CD14-positive monocyte (primary cell): ENCODE measurements around the gene PTMS. TPM values are rescaled to one million over a fixed set of nuclear protein-coding genes. Genes with fewer than 3 reads are reported as not detected.
A peak's percentile ranks its signal among the peaks of the same experiment; 100 is the strongest.

Experiments used
- DNase-seq, 3 donors: peaks; one replicate each; pipeline ENCODE4 v3.0.0-alpha.2; 2011 to 2022
- H2AFZ ChIP-seq: 2 replicates; pipeline ENCODE4 v1.6.0; 2012; ENCODE audit warnings: mild to moderate bottlenecking, low read depth, low read length, inconsistent platforms; ENCODE audit not compliant: insufficient read depth, poor library complexity, severe bottlenecking
- H3K27ac ChIP-seq, 2 donors: 1 replicate in 1 of 2; 2 replicates in 1 of 2; pipeline ENCODE4 v1.5.1; 2012 to 2013; ENCODE audit warnings: low read length in 2 of 2, control low read depth in 1 of 2, inconsistent platforms in 1 of 2, low read depth in 1 of 2, mild to moderate bottlenecking in 1 of 2
- H3K27me3 ChIP-seq, 2 donors: one replicate each; pipeline versions ENCODE4 v1.6.0 to v1.6.1; 2011 to 2013; ENCODE audit warnings: low read length in 2 of 2; ENCODE audit not compliant: control insufficient read depth in 2 of 2, insufficient read depth in 2 of 2
- H3K36me3 ChIP-seq, 2 donors: replicated peaks in 1 of 2; 1 replicate in 1 of 2; 2 replicates in 1 of 2; pipeline versions ENCODE4 v1.5.1 to v1.6.1; 2012 to 2013; ENCODE audit warnings: low read length in 2 of 2, control low read depth in 1 of 2, inconsistent platforms in 1 of 2, mild to moderate bottlenecking in 1 of 2; ENCODE audit not compliant: insufficient read depth in 2 of 2, control insufficient read depth in 1 of 2
- H3K4me1 ChIP-seq, 2 donors: 1 replicate in 1 of 2; 2 replicates in 1 of 2; pipeline versions ENCODE4 v1.5.1 to v1.6.1; 2012 to 2013; ENCODE audit warnings: low read length in 2 of 2, control low read depth in 1 of 2, inconsistent platforms in 1 of 2, mild to moderate bottlenecking in 1 of 2, moderate library complexity in 1 of 2; ENCODE audit not compliant: insufficient read depth in 2 of 2, control insufficient read depth in 1 of 2
- H3K4me2 ChIP-seq: replicated peaks from 2 replicates; pipeline ENCODE3; 2012; ENCODE audit warnings: low read length, moderate library complexity, mild to moderate bottlenecking; ENCODE audit not compliant: poor library complexity, severe bottlenecking; ENCODE audit errors: extremely low read depth
- H3K4me3 ChIP-seq, 3 experiments: fragments of 200-600 bp in 1 of 3; sonication (generic) in 1 of 3; replicated peaks in 1 of 3; 1 replicate in 2 of 3; 2 replicates in 1 of 3; pipeline ENCODE4 v1.5.1; 2011 to 2013; ENCODE audit warnings: low read length in 3 of 3, mild to moderate bottlenecking in 3 of 3, control low read depth in 2 of 3, low read depth in 2 of 3, inconsistent platforms in 1 of 3, moderate library complexity in 1 of 3
- H3K79me2 ChIP-seq: 2 replicates; pipeline ENCODE4 v1.6.0; 2012; ENCODE audit warnings: mild to moderate bottlenecking, control low read depth, inconsistent platforms, low read length, moderate library complexity; ENCODE audit not compliant: insufficient read depth
- H3K9ac ChIP-seq: 2 replicates; pipeline ENCODE4 v1.6.0; 2017; ENCODE audit warnings: low read length, mild to moderate bottlenecking; ENCODE audit not compliant: insufficient read depth, poor library complexity, severe bottlenecking
- H3K9me3 ChIP-seq, 2 donors: replicated peaks in 1 of 2; 1 replicate in 1 of 2; 2 replicates in 1 of 2; pipeline versions ENCODE4 v1.5.1 to v1.6.1; 2012 to 2013; ENCODE audit warnings: low read length in 2 of 2, control low read depth in 1 of 2; ENCODE audit not compliant: control insufficient read depth in 1 of 2, insufficient read depth in 1 of 2
- H4K20me1 ChIP-seq: 2 replicates; pipeline ENCODE4 v1.6.0; 2012; ENCODE audit warnings: mild to moderate bottlenecking, low read length, control low read depth, moderate library complexity; ENCODE audit not compliant: insufficient read depth
- H3K27ac Mint-ChIP-seq, 7 donors: one replicate each; pipeline ENCODE4 v1.8.0; 2020; ENCODE audit warnings: mild to moderate bottlenecking in 7 of 7, mixed read lengths in 7 of 7, moderate library complexity in 6 of 7, inconsistent platforms in 2 of 7
- H3K27me3 Mint-ChIP-seq, 3 donors: one replicate each; pipeline ENCODE4 v1.8.0; 2021 to 2022; ENCODE audit warnings: low read depth in 3 of 3, mild to moderate bottlenecking in 3 of 3, mixed read lengths in 3 of 3, moderate library complexity in 3 of 3, inconsistent platforms in 1 of 3
- H3K36me3 Mint-ChIP-seq, 2 donors: one replicate each; pipeline ENCODE4 v1.8.0; 2020; ENCODE audit warnings: mixed read lengths in 2 of 2, inconsistent platforms in 1 of 2, mild to moderate bottlenecking in 1 of 2
- H3K4me1 Mint-ChIP-seq: one replicate; pipeline ENCODE4 v1.8.0; 2020; ENCODE audit warnings: mild to moderate bottlenecking, mixed read lengths
- H3K4me3 Mint-ChIP-seq, 2 donors: one replicate each; pipeline ENCODE4 v1.8.0; 2020; ENCODE audit warnings: mild to moderate bottlenecking in 2 of 2, mixed read lengths in 2 of 2, moderate library complexity in 1 of 2
- H3K9me3 Mint-ChIP-seq, 7 donors: one replicate each; pipeline ENCODE4 v1.8.0; 2020 to 2022; ENCODE audit warnings: mixed read lengths in 7 of 7, mild to moderate bottlenecking in 6 of 7, moderate library complexity in 6 of 7, inconsistent platforms in 2 of 7
- CTCF ChIP-seq: fragments of 200-600 bp; IDR thresholded peaks from one replicate; pipeline ENCODE4 v1.8.0; 2022; ENCODE audit warnings: antibody characterized with exemption, mild to moderate bottlenecking
- WGBS: methylation state at CpG from one replicate; pipeline ENCODE4 v1.1.5; 2013; ENCODE audit warnings: missing lambda C conversion rate; ENCODE audit not compliant: insufficient coverage; 5-methylcytosine and 5-hydroxymethylcytosine counted together
- intact Hi-C, 2 donors: fragments of 100-400 bp; cut with micrococcal nuclease; formaldehyde crosslinking; loops; one replicate each; pipeline versions ENCODE4 v1.15.0 to v1.15.1; 2023
- polyA plus RNA-seq, 3 donors: library from polyadenylated mRNA; depleted of rRNA in 1 of 3; unstranded in 2 of 3; stranded (reverse) in 1 of 3; fragments of 300-500 nt in 2 of 3; fragments of >200 nt in 1 of 3; fragmentation: Illumina TruSeq in 2 of 3; gene quantifications; 1 replicate in 2 of 3; 2 replicates in 1 of 3; pipeline ENCODE4 v1.2.3, GENCODE V29; 2012 to 2021

PTMS gene
- polyA plus RNA-seq, 3 donors: 2.4 to 9.7 (median 2.6) TPM

GRCh38 chr12:6764011-6764828 lies 1.9 kb upstream of the PTMS start:
- DNase-seq: peak; percentile 77 to 91 (median 85)
- no peak for TF ChIP-seq CTCF
- H3K27me3 Mint-ChIP-seq: peaks cover 46 to 59% (median 57%) of the 10 kb centered on the region in 3 donors
- peaks cover 0 to 9% (median 4%) of the 10 kb centered on the region in 7 donors for H3K9me3 Mint-ChIP-seq
- peaks cover 38% of the 10 kb centered on the region for H3K4me1 Mint-ChIP-seq
- no peaks in the 10 kb centered on the region for H4K20me1 ChIP-seq
- peak overlapping the region; percentile 73 for H3K4me2 ChIP-seq
- 0% methylated on average over 9 of the region's 16 CpGs for WGBS
- H3K9me3 ChIP-seq: no peaks in the 10 kb centered on the region
- peaks cover 33 to 38% of the 10 kb centered on the region in 2 donors for H3K4me1 ChIP-seq
- H3K4me3 ChIP-seq: peak overlapping the region in 1 of 3 experiments; percentile 58
- H2AFZ ChIP-seq: peak overlapping the region; percentile 67
- no peaks in the 10 kb centered on the region for H3K79me2 ChIP-seq
- H3K4me3 Mint-ChIP-seq: peak overlapping the region; percentile 63 to 85
- H3K27ac ChIP-seq: no peak overlapping the region
- peaks cover 19 to 50% of the 10 kb centered on the region in 2 donors for H3K27me3 ChIP-seq
- H3K27ac Mint-ChIP-seq: peak overlapping the region in 1 of 7 donors; percentile 61
- no peaks in the 10 kb centered on the region for H3K36me3 ChIP-seq
- intact Hi-C loops: no loop called here
- peaks cover 4 to 19% of the 10 kb centered on the region in 2 donors for H3K36me3 Mint-ChIP-seq
- H3K9ac ChIP-seq: no peak overlapping the region

GRCh38 chr12:6765048-6765633 lies 1.0 kb upstream of the PTMS start:
- H3K9me3 Mint-ChIP-seq: peaks cover 0 to 9% (median 5%) of the 10 kb centered on the region in 7 donors
- no peak for DNase-seq
- TF ChIP-seq CTCF: no peak
- no peak overlapping the region for H2AFZ ChIP-seq
- H3K4me3 ChIP-seq: peak overlapping the region in 1 of 3 experiments; percentile 81
- no peaks in the 10 kb centered on the region for H3K36me3 ChIP-seq
- intact Hi-C loops: no loop called here
- peaks cover 33 to 38% of the 10 kb centered on the region in 2 donors for H3K4me1 ChIP-seq
- no peak overlapping the region for H3K9ac ChIP-seq
- H3K79me2 ChIP-seq: no peaks in the 10 kb centered on the region
- peak overlapping the region in 3 of 7 donors; percentile 22 to 79 (median 43) for H3K27ac Mint-ChIP-seq
- peaks cover 43 to 64% (median 61%) of the 10 kb centered on the region in 3 donors for H3K27me3 Mint-ChIP-seq
- WGBS: 41% methylated on average over 5 of the region's 7 CpGs
- H3K36me3 Mint-ChIP-seq: peaks cover 7 to 19% of the 10 kb centered on the region in 2 donors
- peak overlapping the region; percentile 81 to 92 for H3K4me3 Mint-ChIP-seq
- H3K27me3 ChIP-seq: peaks cover 19 to 56% of the 10 kb centered on the region in 2 donors
- H3K27ac ChIP-seq: no peak overlapping the region
- no peaks in the 10 kb centered on the region for H3K9me3 ChIP-seq
- peak overlapping the region; percentile 84 for H3K4me2 ChIP-seq
- H4K20me1 ChIP-seq: no peaks in the 10 kb centered on the region
- peaks cover 38% of the 10 kb centered on the region for H3K4me1 Mint-ChIP-seq
